GM19372 (cell line): ENCODE results near the gene PTH1R.
A peak's percentile ranks its signal among the peaks of the same experiment; 100 is the strongest.

ENCODE experiments used
- ATAC-seq: cut with Tn5 transposase; IDR thresholded peaks from one replicate; pipeline ENCODE4 v1.9.1; 2021; ENCODE audit warnings: mild to moderate bottlenecking, low read depth, moderate library complexity; ENCODE audit not compliant: unreplicated experiment

The PTH1R gene

GRCh38 chr3:46926039-46926438, 48.5 kb downstream of the PTH1R start:
- ATAC-seq, result no peak

GRCh38 chr3:46926447-46926846, 48.9 kb downstream of the PTH1R start:
- ATAC-seq, result no peak

- peak; percentile 55 for ATAC-seq
Observed at GRCh38 chr3:46926871-46927717, 49.6 kb downstream of the PTH1R start.

GRCh38 chr3:46927718-46928073, 50.2 kb downstream of the PTH1R start:
- ATAC-seq, result no peak

GRCh38 chr3:46928282-46928681, 50.8 kb downstream of the PTH1R start:
- ATAC-seq, result no peak

GRCh38 chr3:46929324-46929723, 51.8 kb downstream of the PTH1R start:
- no peak for ATAC-seq

- ATAC-seq, result no peak
Observed at GRCh38 chr3:46930166-46930944, 52.8 kb downstream of the PTH1R start.

GRCh38 chr3:46930945-46931403, 53.5 kb downstream of the PTH1R start:
- no peak for ATAC-seq

GRCh38 chr3:46931631-46932331, 54.3 kb downstream of the PTH1R start:
- no peak for ATAC-seq

- ATAC-seq, result no peak
Observed at GRCh38 chr3:46932455-46933225, 55.1 kb downstream of the PTH1R start.

- ATAC-seq, result no peak
Observed at GRCh38 chr3:46933261-46933660, 55.7 kb downstream of the PTH1R start.

- ATAC-seq, result no peak
Observed at GRCh38 chr3:46934072-46934471, 56.6 kb downstream of the PTH1R start.

GRCh38 chr3:46934498-46935167, 57.1 kb downstream of the PTH1R start:
- no peak for ATAC-seq

GRCh38 chr3:46935168-46935858, 57.8 kb downstream of the PTH1R start:
- no peak for ATAC-seq

- no peak for ATAC-seq
Observed at GRCh38 chr3:46935989-46936558, 58.6 kb downstream of the PTH1R start.

GRCh38 chr3:46936733-46937250, 59.3 kb downstream of the PTH1R start:
- no peak for ATAC-seq

- no peak for ATAC-seq
Observed at GRCh38 chr3:46938118-46938517, 60.6 kb downstream of the PTH1R start.

GRCh38 chr3:46939578-46940445, 62.3 kb downstream of the PTH1R start:
- no peak for ATAC-seq
